Osteoblast (primary cell): Measurements from ENCODE around the gene ENTPD7. TPM values are rescaled to one million over a fixed set of nuclear protein-coding genes. Genes with fewer than 3 reads are reported as not detected.

Experiments
- DNase-seq: peaks from one replicate; pipeline ENCODE4 v3.0.0; 2011; ENCODE audit warnings: low spot score, mixed read lengths; ENCODE audit not compliant: insufficient read length; ENCODE audit errors: missing footprints
- H2AFZ ChIP-seq: 2 replicates; pipeline ENCODE4 v1.6.0; 2011; ENCODE audit warnings: mild to moderate bottlenecking, low read length
- H3K27ac ChIP-seq: 2 replicates; pipeline ENCODE4 v1.5.1; 2011; ENCODE audit warnings: mild to moderate bottlenecking, low read depth, low read length, moderate library complexity
- H3K27me3 ChIP-seq: 2 replicates; pipeline ENCODE4 v1.6.0; 2012; ENCODE audit warnings: mild to moderate bottlenecking, control low read depth, inconsistent platforms, low read length, moderate library complexity; ENCODE audit not compliant: insufficient read depth
- H3K36me3 ChIP-seq: 2 replicates; pipeline ENCODE4 v1.5.1; 2011; ENCODE audit warnings: mild to moderate bottlenecking, low read length, control low read depth, moderate library complexity; ENCODE audit not compliant: insufficient read depth
- H3K4me1 ChIP-seq: 2 replicates; pipeline ENCODE4 v1.5.1; 2011; ENCODE audit warnings: mild to moderate bottlenecking, low read length, control low read depth, moderate library complexity; ENCODE audit not compliant: insufficient read depth
- H3K4me2 ChIP-seq: 2 replicates; pipeline ENCODE4 v1.6.0; 2011; ENCODE audit warnings: mild to moderate bottlenecking, low read length; ENCODE audit not compliant: insufficient read depth
- H3K4me3 ChIP-seq: fragments of 200-600 bp; sonication (generic); 3 replicates; pipeline ENCODE4 v1.5.1; 2012; ENCODE audit warnings: mild to moderate bottlenecking, low read length, inconsistent platforms; ENCODE audit not compliant: insufficient read depth
- H3K79me2 ChIP-seq: 2 replicates; pipeline ENCODE4 v1.6.0; 2012; ENCODE audit warnings: mild to moderate bottlenecking, low read length, control low read depth, inconsistent platforms; ENCODE audit not compliant: insufficient read depth
- H3K9me3 ChIP-seq: 2 replicates; pipeline ENCODE4 v1.5.1; 2011; ENCODE audit warnings: low read depth, low read length, control low read depth
- H4K20me1 ChIP-seq: 2 replicates; pipeline ENCODE4 v1.6.0; 2012; ENCODE audit warnings: mild to moderate bottlenecking, low read length, control low read depth; ENCODE audit not compliant: insufficient read depth
- total RNA-seq: library from RNA; depleted of rRNA; stranded (reverse); fragments of >200 nt; gene quantifications from 2 replicates; pipeline ENCODE4 v1.2.3, GENCODE V29; 2012
- TF ChIP-seq, protein P1 (sequence below): IDR thresholded peaks from 2 replicates; pipeline ENCODE4 v1.5.1; 2011; ENCODE audit warnings: mild to moderate bottlenecking, low read depth, low read length, moderate library complexity; ENCODE audit errors: extremely low read depth

Gene ENTPD7
- total RNA-seq, 1 donor, result 35.5 TPM

DNA sequence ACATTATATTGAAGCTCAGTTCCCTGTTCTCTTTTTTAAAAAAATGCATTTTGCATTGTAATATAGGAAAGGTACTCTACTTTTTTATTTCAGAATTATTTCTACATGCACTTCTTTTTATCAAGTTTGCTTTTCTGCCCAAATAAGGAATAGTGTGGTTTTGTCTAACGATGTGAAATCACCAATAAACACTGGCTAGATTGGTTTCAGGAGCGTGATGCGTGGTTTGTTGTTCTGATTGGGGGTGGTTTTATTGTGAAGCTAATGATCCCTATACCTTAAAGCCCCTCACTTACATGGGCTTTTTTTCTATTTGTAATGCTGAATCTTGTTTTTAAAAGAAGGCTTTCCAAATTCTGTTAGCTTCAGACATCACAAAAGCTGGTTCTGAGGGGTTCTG is 17.6 kb downstream of the ENTPD7 start:
- DNase-seq, result no peak
- peaks cover 56% of the 10 kb centered on the region for H3K79me2 ChIP-seq
- H3K27ac ChIP-seq, result peak overlapping the region; percentile 74
- peaks cover 45% of the 10 kb centered on the region for H3K36me3 ChIP-seq
- peaks cover 45% of the 10 kb centered on the region for H3K4me1 ChIP-seq
- no peak overlapping the region for H3K4me3 ChIP-seq
- no peak overlapping the region for H2AFZ ChIP-seq
- no peaks in the 10 kb centered on the region for H3K9me3 ChIP-seq
- no peaks in the 10 kb centered on the region for H4K20me1 ChIP-seq
- no peaks in the 10 kb centered on the region for H3K27me3 ChIP-seq
- TF ChIP-seq, protein P1, sequence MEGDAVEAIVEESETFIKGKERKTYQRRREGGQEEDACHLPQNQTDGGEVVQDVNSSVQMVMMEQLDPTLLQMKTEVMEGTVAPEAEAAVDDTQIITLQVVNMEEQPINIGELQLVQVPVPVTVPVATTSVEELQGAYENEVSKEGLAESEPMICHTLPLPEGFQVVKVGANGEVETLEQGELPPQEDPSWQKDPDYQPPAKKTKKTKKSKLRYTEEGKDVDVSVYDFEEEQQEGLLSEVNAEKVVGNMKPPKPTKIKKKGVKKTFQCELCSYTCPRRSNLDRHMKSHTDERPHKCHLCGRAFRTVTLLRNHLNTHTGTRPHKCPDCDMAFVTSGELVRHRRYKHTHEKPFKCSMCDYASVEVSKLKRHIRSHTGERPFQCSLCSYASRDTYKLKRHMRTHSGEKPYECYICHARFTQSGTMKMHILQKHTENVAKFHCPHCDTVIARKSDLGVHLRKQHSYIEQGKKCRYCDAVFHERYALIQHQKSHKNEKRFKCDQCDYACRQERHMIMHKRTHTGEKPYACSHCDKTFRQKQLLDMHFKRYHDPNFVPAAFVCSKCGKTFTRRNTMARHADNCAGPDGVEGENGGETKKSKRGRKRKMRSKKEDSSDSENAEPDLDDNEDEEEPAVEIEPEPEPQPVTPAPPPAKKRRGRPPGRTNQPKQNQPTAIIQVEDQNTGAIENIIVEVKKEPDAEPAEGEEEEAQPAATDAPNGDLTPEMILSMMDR, result no peak
- H3K4me2 ChIP-seq, result peak overlapping the region; percentile 23

DNA sequence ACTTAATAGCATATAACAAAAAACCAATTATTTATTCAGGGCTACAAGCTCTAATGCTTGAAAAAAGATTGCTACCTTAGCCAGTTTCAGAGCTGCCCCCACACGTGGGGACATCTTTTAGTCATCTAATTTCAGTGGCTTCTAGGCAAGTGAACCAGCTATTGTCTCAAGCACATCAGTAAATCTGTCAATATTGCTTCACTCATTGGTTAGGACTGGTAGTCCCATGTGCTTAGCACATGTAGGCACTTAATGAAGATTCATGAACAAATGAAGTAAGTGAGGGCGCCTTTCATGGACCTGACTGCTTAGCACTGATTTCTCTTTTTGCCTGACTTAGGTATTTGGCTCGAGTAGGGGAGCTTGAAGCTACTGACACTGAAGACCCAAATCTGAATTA is 19.6 kb downstream of the ENTPD7 start:
- TF ChIP-seq, protein P1, result no peak
- H3K36me3 ChIP-seq, result peaks cover 42% of the 10 kb centered on the region
- H2AFZ ChIP-seq, result no peak overlapping the region
- no peaks in the 10 kb centered on the region for H4K20me1 ChIP-seq
- no peak overlapping the region for H3K27ac ChIP-seq
- H3K79me2 ChIP-seq, result peaks cover 44% of the 10 kb centered on the region
- peaks cover 36% of the 10 kb centered on the region for H3K4me1 ChIP-seq
- no peak overlapping the region for H3K4me2 ChIP-seq
- no peaks in the 10 kb centered on the region for H3K27me3 ChIP-seq
- H3K4me3 ChIP-seq, result no peak overlapping the region
- no peaks in the 10 kb centered on the region for H3K9me3 ChIP-seq
- no peak for DNase-seq

DNA sequence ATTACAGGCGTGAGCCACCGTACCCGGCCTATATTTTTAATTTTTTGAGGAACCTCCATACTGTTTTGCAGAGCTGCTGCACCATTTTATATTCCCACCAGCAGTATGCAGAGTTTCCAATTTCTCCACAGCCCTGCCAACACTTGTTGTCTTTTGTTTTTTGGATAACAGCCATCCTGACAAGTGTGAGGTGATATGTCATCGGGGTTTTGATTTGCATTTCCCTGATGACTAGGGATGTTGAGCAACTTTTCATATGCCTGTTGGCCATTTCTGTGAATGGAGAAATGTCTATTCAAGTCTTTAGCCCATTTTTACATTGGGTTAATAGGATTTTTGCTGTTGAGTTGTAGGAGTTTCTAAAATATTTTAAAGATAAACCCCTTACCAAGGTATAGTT is 22.2 kb downstream of the ENTPD7 start:
- Histone ChIP-seq H4K20me1 (no peaks in the 10 kb centered on the region), H3K9me3 (no peaks in the 10 kb centered on the region), H3K4me2 (no peak overlapping the region), H2AFZ (no peak overlapping the region), H3K27me3 (no peaks in the 10 kb centered on the region), H3K4me3 (no peak overlapping the region), H3K27ac (no peak overlapping the region), H3K4me1 (peaks cover 24% of the 10 kb centered on the region), H3K36me3 (peaks cover 63% of the 10 kb centered on the region), H3K79me2 (peaks cover 46% of the 10 kb centered on the region)
- DNase-seq, result no peak
- TF ChIP-seq, protein P1, result no peak

DNA sequence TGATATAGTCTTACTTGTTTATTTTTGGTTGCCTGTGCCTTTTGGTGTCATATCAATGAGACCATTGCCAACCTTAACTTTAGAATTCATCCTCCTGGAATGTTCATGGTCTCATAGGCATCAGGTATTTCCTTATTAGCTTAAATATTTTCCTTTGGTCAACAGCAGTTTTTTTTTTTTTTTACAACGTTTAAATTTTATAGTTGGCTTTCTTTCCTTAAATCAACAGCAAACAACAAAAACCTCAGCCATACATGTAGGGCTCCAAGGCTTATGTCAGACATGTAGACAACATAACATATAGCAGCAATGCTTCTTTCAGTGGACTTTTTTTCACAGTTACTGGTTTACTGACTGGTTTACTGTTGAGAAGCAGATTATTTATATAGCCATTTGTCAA is 22.7 kb downstream of the ENTPD7 start:
- Histone ChIP-seq H3K27me3 (no peaks in the 10 kb centered on the region), H3K4me2 (no peak overlapping the region), H3K27ac (no peak overlapping the region), H3K36me3 (peaks cover 64% of the 10 kb centered on the region), H3K79me2 (peaks cover 45% of the 10 kb centered on the region), H3K4me1 (peaks cover 19% of the 10 kb centered on the region), H2AFZ (no peak overlapping the region), H4K20me1 (no peaks in the 10 kb centered on the region), H3K4me3 (no peak overlapping the region), H3K9me3 (no peaks in the 10 kb centered on the region)
- TF ChIP-seq, protein P1, result no peak
- no peak for DNase-seq
